Naive thymus-derived CD8-positive, alpha-beta T cell (primary cell): Measurements from ENCODE around the gene MYH1. TPM values are rescaled to one million over a fixed set of nuclear protein-coding genes. Genes with fewer than 3 reads are reported as not detected.

Experiments used
- ATAC-seq, 2 donors: fragments of 150-1000 bp; cut with Tn5 transposase in 1 of 2; sonication (Bioruptor Pico), chemical (Tn5 transposase) in 1 of 2; 1 replicate in 1 of 2; 2 replicates in 1 of 2; pipeline ENCODE4 v1.10.0; 2021; ENCODE audit warnings: mild to moderate bottlenecking in 2 of 2, moderate library complexity in 2 of 2
- POLR2A ChIA-PET: fragments of 350-600 bp; sonication (Branson Sonifier 250); formaldehyde crosslinking; loops from one replicate; lab custom pipeline; 2021; ENCODE audit warnings: antibody characterized with exemption; lab: Charles Lee
- DNase-seq, 10 donors: peaks; one replicate each; pipeline versions ENCODE4 v3.0.0 to v3.0.0-alpha.2; 2020 to 2022
- H3K27ac Mint-ChIP-seq, 10 donors: one replicate each; pipeline ENCODE4 v1.8.0; 2020 to 2022; ENCODE audit warnings: mild to moderate bottlenecking in 10 of 10, mixed read lengths in 10 of 10, moderate library complexity in 4 of 10, inconsistent platforms in 1 of 10
- H3K27me3 Mint-ChIP-seq, 5 donors: one replicate each; pipeline ENCODE4 v1.8.0; 2021 to 2022; ENCODE audit warnings: mixed read lengths in 5 of 5
- H3K36me3 Mint-ChIP-seq, 3 donors: one replicate each; pipeline ENCODE4 v1.8.0; 2020 to 2022; ENCODE audit warnings: mixed read lengths in 3 of 3, mild to moderate bottlenecking in 2 of 3, inconsistent platforms in 1 of 3
- H3K4me1 Mint-ChIP-seq, 4 donors: one replicate each; pipeline ENCODE4 v1.8.0; 2021 to 2022; ENCODE audit warnings: mixed read lengths in 4 of 4
- H3K4me3 Mint-ChIP-seq, 10 donors: one replicate each; pipeline ENCODE4 v1.8.0; 2020 to 2022; ENCODE audit warnings: mild to moderate bottlenecking in 10 of 10, mixed read lengths in 10 of 10, moderate library complexity in 6 of 10, inconsistent platforms in 1 of 10
- H3K9me3 Mint-ChIP-seq, 9 donors: one replicate each; pipeline ENCODE4 v1.8.0; 2020 to 2022; ENCODE audit warnings: mixed read lengths in 9 of 9, mild to moderate bottlenecking in 3 of 9, inconsistent platforms in 1 of 9, moderate library complexity in 1 of 9
- polyA plus RNA-seq, 3 donors: library from polyadenylated mRNA; unstranded; fragments of 300-500 nt; fragmentation: Illumina TruSeq; gene quantifications; one replicate each; pipeline ENCODE4 v1.2.3, GENCODE V29; 2021
- total RNA-seq, 8 experiments: library from RNA in 2 of 8; stranded (reverse) in 2 of 8; gene quantifications; one replicate each; pipeline ENCODE4 v1.2.3 and lab custom pipeline; 2021 to 2026

Gene MYH1
- total and polyA plus RNA-seq, 5 experiments from 2014 or later, result not detected

- ATAC-seq (no peak), DNase-seq (no peak)
- H3K9me3 Mint-ChIP-seq, result peaks cover 0 to 10% (median 0%) of the 10 kb centered on the region in 9 donors
- POLR2A ChIA-PET, result no interaction called here
- H3K27ac Mint-ChIP-seq, result no peak overlapping the region
- H3K36me3 Mint-ChIP-seq, result peaks cover 0 to 7% (median 0%) of the 10 kb centered on the region in 3 donors
- H3K4me1 Mint-ChIP-seq, result no peaks in the 10 kb centered on the region
- H3K4me3 Mint-ChIP-seq, result no peak overlapping the region
- H3K27me3 Mint-ChIP-seq, result peaks cover 3 to 20% (median 7%) of the 10 kb centered on the region in 5 donors
These were observed 8.2 kb upstream of the MYH1 start for GRCh38 chr17:10526517-10526916.

- no peak for ATAC-seq
- POLR2A ChIA-PET, result no interaction called here
- H3K27me3 Mint-ChIP-seq, result peaks cover 2 to 21% (median 7%) of the 10 kb centered on the region in 5 donors
- H3K36me3 Mint-ChIP-seq, result peaks cover 0 to 7% (median 0%) of the 10 kb centered on the region in 3 donors
- H3K9me3 Mint-ChIP-seq, result peaks cover 0 to 10% (median 0%) of the 10 kb centered on the region in 9 donors
- DNase-seq, result no peak
- no peak overlapping the region for H3K27ac Mint-ChIP-seq
- no peak overlapping the region for H3K4me3 Mint-ChIP-seq
- no peaks in the 10 kb centered on the region for H3K4me1 Mint-ChIP-seq
These were observed 4.7 kb upstream of the MYH1 start for GRCh38 chr17:10523064-10523463.

GRCh38 chr17:10521949-10522348 is 3.6 kb upstream of the MYH1 start:
- DNase-seq, result no peak
- H3K36me3 Mint-ChIP-seq, result peaks cover 0 to 7% (median 0%) of the 10 kb centered on the region in 3 donors
- H3K9me3 Mint-ChIP-seq, result peaks cover 0 to 10% (median 0%) of the 10 kb centered on the region in 9 donors
- POLR2A ChIA-PET, result no interaction called here
- peaks cover 2 to 21% (median 7%) of the 10 kb centered on the region in 5 donors for H3K27me3 Mint-ChIP-seq
- no peaks in the 10 kb centered on the region for H3K4me1 Mint-ChIP-seq
- no peak overlapping the region for H3K27ac Mint-ChIP-seq
- no peak overlapping the region for H3K4me3 Mint-ChIP-seq
- no peak for ATAC-seq

- H3K27ac Mint-ChIP-seq, result no peak overlapping the region
- ATAC-seq (no peak), DNase-seq (no peak)
- no peaks in the 10 kb centered on the region for H3K4me1 Mint-ChIP-seq
- POLR2A ChIA-PET, result no interaction called here
- no peaks in the 10 kb centered on the region for H3K9me3 Mint-ChIP-seq
- H3K36me3 Mint-ChIP-seq, result no peaks in the 10 kb centered on the region
- H3K27me3 Mint-ChIP-seq, result peaks cover 0 to 10% (median 2%) of the 10 kb centered on the region in 5 donors
- no peak overlapping the region for H3K4me3 Mint-ChIP-seq
These were observed 1.7 kb downstream of the MYH1 start for GRCh38 chr17:10516638-10517037.

GRCh38 chr17:10516065-10516464 is 2.3 kb downstream of the MYH1 start:
- Mint-ChIP-seq H3K4me1 (no peaks in the 10 kb centered on the region), H3K27ac (no peak overlapping the region), H3K9me3 (no peaks in the 10 kb centered on the region), H3K36me3 (no peaks in the 10 kb centered on the region), H3K4me3 (no peak overlapping the region), H3K27me3 (peaks cover 0 to 10% (median 2%) of the 10 kb centered on the region in 5 donors)
- POLR2A ChIA-PET, result no interaction called here
- DNase-seq (no peak), ATAC-seq (no peak)

GRCh38 chr17:10513299-10514067 is 4.9 kb downstream of the MYH1 start:
- H3K4me3 Mint-ChIP-seq, result no peak overlapping the region
- peaks cover 0 to 10% (median 1%) of the 10 kb centered on the region in 5 donors for H3K27me3 Mint-ChIP-seq
- H3K4me1 Mint-ChIP-seq, result no peaks in the 10 kb centered on the region
- DNase-seq (no peak), ATAC-seq (no peak)
- H3K27ac Mint-ChIP-seq, result no peak overlapping the region
- H3K36me3 Mint-ChIP-seq, result no peaks in the 10 kb centered on the region
- no peaks in the 10 kb centered on the region for H3K9me3 Mint-ChIP-seq
- POLR2A ChIA-PET, result no interaction called here

GRCh38 chr17:10512856-10513255 is 5.5 kb downstream of the MYH1 start:
- Mint-ChIP-seq H3K9me3 (no peaks in the 10 kb centered on the region), H3K27me3 (peaks cover 0 to 10% (median 2%) of the 10 kb centered on the region in 5 donors), H3K4me3 (no peak overlapping the region), H3K4me1 (no peaks in the 10 kb centered on the region), H3K27ac (no peak overlapping the region), H3K36me3 (no peaks in the 10 kb centered on the region)
- ATAC-seq (no peak), DNase-seq (no peak)
- POLR2A ChIA-PET, result no interaction called here

GRCh38 chr17:10499950-10500349 is 18.4 kb downstream of the MYH1 start:
- Mint-ChIP-seq H3K27me3 (peaks cover 5 to 37% (median 10%) of the 10 kb centered on the region in 5 donors), H3K4me3 (no peak overlapping the region), H3K36me3 (peaks cover 0 to 2% (median 0%) of the 10 kb centered on the region in 3 donors), H3K27ac (no peak overlapping the region), H3K4me1 (no peaks in the 10 kb centered on the region), H3K9me3 (peaks cover 0 to 9% (median 0%) of the 10 kb centered on the region in 9 donors)
- no peak for ATAC-seq
- POLR2A ChIA-PET, result no interaction called here
- no peak for DNase-seq

GRCh38 chr17:10492004-10492403 is 26.3 kb downstream of the MYH1 start:
- H3K4me3 Mint-ChIP-seq, result no peak overlapping the region
- H3K4me1 Mint-ChIP-seq, result no peaks in the 10 kb centered on the region
- peaks cover 0 to 37% (median 2%) of the 10 kb centered on the region in 3 donors for H3K36me3 Mint-ChIP-seq
- ATAC-seq (no peak), DNase-seq (no peak)
- peaks cover 20 to 59% (median 37%) of the 10 kb centered on the region in 9 donors for H3K9me3 Mint-ChIP-seq
- POLR2A ChIA-PET, result no interaction called here
- peaks cover 5 to 34% (median 10%) of the 10 kb centered on the region in 5 donors for H3K27me3 Mint-ChIP-seq
- H3K27ac Mint-ChIP-seq, result no peak overlapping the region

- Mint-ChIP-seq H3K4me3 (no peak overlapping the region), H3K27ac (no peak overlapping the region), H3K4me1 (no peaks in the 10 kb centered on the region), H3K27me3 (peaks cover 0 to 13% (median 2%) of the 10 kb centered on the region in 5 donors), H3K36me3 (peaks cover 0 to 15% (median 0%) of the 10 kb centered on the region in 3 donors), H3K9me3 (peaks cover 15 to 60% (median 35%) of the 10 kb centered on the region in 9 donors)
- no peak for DNase-seq
- no peak for ATAC-seq
- POLR2A ChIA-PET, result no interaction called here
These were observed 36.1 kb downstream of the MYH1 start for GRCh38 chr17:10482252-10482651.

- Mint-ChIP-seq H3K36me3 (no peaks in the 10 kb centered on the region), H3K4me1 (no peaks in the 10 kb centered on the region), H3K4me3 (no peak overlapping the region), H3K27ac (no peak overlapping the region), H3K27me3 (peaks cover 0 to 4% (median 2%) of the 10 kb centered on the region in 5 donors), H3K9me3 (peaks cover 0 to 14% (median 4%) of the 10 kb centered on the region in 9 donors)
- ATAC-seq (no peak), DNase-seq (no peak)
- POLR2A ChIA-PET, result no interaction called here
These were observed 40.6 kb downstream of the MYH1 start for GRCh38 chr17:10477701-10478100.

GRCh38 chr17:10474536-10474935 is 43.8 kb downstream of the MYH1 start:
- Mint-ChIP-seq H3K27me3 (peaks cover 0 to 5% (median 0%) of the 10 kb centered on the region in 5 donors), H3K4me3 (no peak overlapping the region), H3K36me3 (no peaks in the 10 kb centered on the region), H3K27ac (no peak overlapping the region), H3K4me1 (no peaks in the 10 kb centered on the region), H3K9me3 (no peaks in the 10 kb centered on the region)
- no peak for ATAC-seq
- POLR2A ChIA-PET, result no interaction called here
- DNase-seq, result no peak

- Mint-ChIP-seq H3K36me3 (no peaks in the 10 kb centered on the region), H3K9me3 (no peaks in the 10 kb centered on the region), H3K27me3 (peaks cover 0 to 12% (median 0%) of the 10 kb centered on the region in 5 donors), H3K4me1 (no peaks in the 10 kb centered on the region), H3K27ac (no peak overlapping the region), H3K4me3 (no peak overlapping the region)
- POLR2A ChIA-PET, result no interaction called here
- DNase-seq (no peak), ATAC-seq (no peak)
These were observed 46.5 kb downstream of the MYH1 start for GRCh38 chr17:10471858-10472257.
